Muscle layer of duodenum (tissue), 2 donors: Measurements from ENCODE around the gene PABPC1L.
"Not testable (repeated sequence)": the region's sequence is repeated elsewhere in the genome, so short reads cannot be mapped to it uniquely, and the experiment has no call there.

ENCODE experiments used
- H3K27ac ChIP-seq: one replicate; pipeline ENCODE4 v1.7.0; 2013; ENCODE audit warnings: mild to moderate bottlenecking, low read length
- H3K27me3 ChIP-seq: one replicate; pipeline ENCODE4 v1.7.0; 2013; ENCODE audit warnings: low read depth, mild to moderate bottlenecking, control low read depth, low read length
- H3K36me3 ChIP-seq, 2 donors: one replicate each; pipeline ENCODE4 v1.7.0; 2013; ENCODE audit warnings: low read length in 2 of 2, control low read depth in 1 of 2, mild to moderate bottlenecking in 1 of 2; ENCODE audit not compliant: insufficient read depth in 2 of 2, control insufficient read depth in 1 of 2
- H3K4me1 ChIP-seq, 2 donors: one replicate each; pipeline ENCODE4 v1.7.0; 2013; ENCODE audit warnings: low read length in 2 of 2, mild to moderate bottlenecking in 2 of 2, control low read depth in 1 of 2, moderate library complexity in 1 of 2; ENCODE audit not compliant: insufficient read depth in 2 of 2, control insufficient read depth in 1 of 2
- H3K4me3 ChIP-seq, 2 donors: one replicate each; pipeline ENCODE4 v1.7.0; 2013; ENCODE audit warnings: low read length in 2 of 2, low read depth in 1 of 2, mild to moderate bottlenecking in 1 of 2
- H3K9me3 ChIP-seq, 2 donors: one replicate each; pipeline ENCODE4 v1.7.0; 2013; ENCODE audit warnings: low read length in 2 of 2, control low read depth in 1 of 2, mild to moderate bottlenecking in 1 of 2; ENCODE audit not compliant: control insufficient read depth in 1 of 2
- donor health status: healthy.

The PABPC1L gene

DNA sequence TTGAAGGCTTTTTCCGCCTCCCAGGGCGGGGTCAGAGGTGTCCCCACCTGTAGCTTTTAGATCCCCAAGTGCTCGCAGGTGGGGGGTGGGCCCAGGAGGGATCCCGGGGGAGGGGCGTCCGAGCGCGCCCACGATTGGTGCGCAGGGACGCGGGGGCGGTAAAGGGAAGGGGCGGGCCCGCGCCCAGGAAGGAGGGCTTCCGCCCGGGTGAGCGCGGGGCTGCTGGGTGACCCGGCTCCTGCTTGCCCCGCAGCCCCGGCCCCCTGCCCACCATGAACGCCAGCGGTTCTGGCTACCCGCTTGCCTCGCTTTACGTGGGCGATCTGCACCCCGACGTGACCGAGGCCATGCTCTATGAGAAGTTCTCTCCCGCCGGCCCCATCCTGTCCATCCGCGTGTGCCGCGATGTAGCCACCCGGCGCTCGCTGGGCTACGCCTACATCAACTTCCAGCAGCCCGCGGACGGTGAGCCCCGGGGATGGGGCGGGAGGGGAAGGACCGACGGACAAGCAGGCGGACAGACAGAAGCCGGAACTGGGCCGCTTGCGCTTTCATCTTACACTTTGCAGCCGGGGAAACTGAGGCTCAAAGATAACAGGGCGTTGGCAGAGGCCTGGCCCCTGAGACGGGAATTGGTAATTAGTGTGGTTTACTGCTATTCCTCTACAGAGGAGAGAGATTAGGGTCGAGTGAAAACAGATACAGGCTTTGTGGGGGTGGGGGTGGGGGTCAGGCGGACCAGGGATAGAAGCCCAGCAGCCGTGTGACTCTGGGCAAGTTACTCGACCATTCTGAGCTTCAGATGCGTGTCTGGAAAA lies at the start of gene PABPC1L:
PABPC1L (plus strand) TSS at position 189 of the 818 bp plus-strand sequence; CDS start at position 273, 84 bp downstream.
- peak within 1 kb of the TSS; percentile 54 to 67 for H3K4me3 ChIP-seq
- no peaks in the 10 kb centered on the region for H3K27me3 ChIP-seq
- H3K4me1 ChIP-seq = peaks cover 0 to 4% of the 10 kb centered on the region in 2 donors
- H3K27ac ChIP-seq = no peak within 1 kb of the TSS
- no peaks in the 10 kb centered on the region for H3K9me3 ChIP-seq
- H3K36me3 ChIP-seq = peaks cover 22 to 25% of the 10 kb centered on the region in 2 donors

DNA sequence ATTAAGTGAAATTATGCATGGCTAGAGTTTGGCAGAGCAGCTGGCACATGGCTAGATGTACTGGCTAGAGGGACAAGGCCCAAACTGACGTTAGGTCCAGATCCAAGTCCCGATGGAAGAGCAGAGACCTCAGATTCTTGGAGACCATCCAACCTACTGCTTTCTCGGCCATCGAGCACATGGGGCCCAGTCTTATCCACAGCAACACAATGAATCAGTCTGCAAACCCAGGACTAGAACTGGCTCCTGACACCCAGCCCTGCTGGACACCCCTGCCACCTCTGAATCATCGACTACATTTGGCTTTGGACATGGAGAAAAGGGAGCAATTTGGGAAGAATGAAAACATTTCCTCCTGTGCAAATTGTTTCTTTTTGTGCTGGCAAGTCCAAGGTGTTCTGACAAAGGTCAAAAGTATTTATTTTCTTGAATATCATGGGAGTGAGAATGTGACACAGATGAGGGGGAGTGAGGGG lies 48.3 kb upstream of the PABPC1L start:
- H3K9me3 ChIP-seq = no peaks in the 10 kb centered on the region
- no peaks in the 10 kb centered on the region for H3K36me3 ChIP-seq
- H3K4me3 ChIP-seq = no peak overlapping the region
- H3K27me3 ChIP-seq = no peaks in the 10 kb centered on the region
- H3K27ac ChIP-seq = no peak overlapping the region
- peaks cover 0 to 9% of the 10 kb centered on the region in 2 donors for H3K4me1 ChIP-seq

DNA sequence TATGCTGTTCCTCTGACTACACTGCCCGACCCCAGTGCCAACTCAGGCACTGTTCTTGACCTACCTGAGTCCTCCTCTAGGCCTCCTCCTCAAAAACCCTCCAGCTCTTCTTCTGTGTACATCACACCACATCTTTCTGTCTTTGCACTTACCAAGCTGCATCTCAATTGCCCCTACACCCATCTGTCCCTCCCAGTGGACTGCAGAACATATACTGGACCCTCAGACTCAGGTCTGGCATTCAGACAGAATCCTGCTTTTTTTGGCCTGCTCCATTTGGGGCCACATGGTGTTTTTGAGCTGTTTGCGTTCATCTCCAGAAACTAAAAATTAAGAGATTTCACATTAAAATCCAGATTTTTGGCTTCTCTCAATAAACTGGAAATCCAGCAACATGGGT lies 47.6 kb upstream of the PABPC1L start:
- no peaks in the 10 kb centered on the region for H3K36me3 ChIP-seq
- no peaks in the 10 kb centered on the region for H3K27me3 ChIP-seq
- H3K9me3 ChIP-seq = no peaks in the 10 kb centered on the region
- H3K4me3 ChIP-seq = no peak overlapping the region
- no peak overlapping the region for H3K27ac ChIP-seq
- peaks cover 0 to 9% of the 10 kb centered on the region in 2 donors for H3K4me1 ChIP-seq

DNA sequence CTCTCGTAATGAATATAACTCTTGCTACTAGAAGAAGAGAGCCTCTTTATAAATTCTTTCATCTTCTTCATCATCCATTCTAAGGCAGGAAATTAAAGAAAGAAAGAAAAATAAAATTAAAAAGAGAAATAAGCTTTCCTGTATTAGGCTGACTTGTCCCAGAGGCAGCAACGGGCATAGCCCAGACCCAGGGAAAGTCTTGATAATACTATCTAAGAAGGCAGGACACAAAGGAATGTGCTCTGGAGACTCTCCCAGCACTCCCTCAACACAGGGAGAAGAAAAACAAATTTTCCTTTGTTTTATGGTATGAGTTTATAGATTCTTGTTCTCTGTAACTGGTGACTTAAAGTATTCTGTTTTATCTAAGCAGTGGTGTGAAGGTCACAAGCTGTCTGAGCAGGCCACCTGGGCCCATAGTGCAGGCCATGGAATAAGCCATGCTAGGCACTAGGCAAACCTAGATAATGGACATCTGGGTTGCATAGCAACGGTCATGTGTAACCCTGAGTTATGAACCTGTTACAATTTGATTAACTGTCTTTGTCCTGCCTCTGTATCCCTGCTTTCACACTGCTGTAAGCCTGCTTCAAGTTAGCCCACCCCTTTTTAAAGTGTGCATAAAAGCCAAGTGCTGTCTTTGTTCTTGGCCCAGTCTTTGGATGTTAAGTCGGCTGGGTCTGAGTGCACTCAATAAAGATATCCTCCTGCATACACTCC lies 46.3 kb upstream of the PABPC1L start:
- H3K27me3 ChIP-seq, H3K4me3 ChIP-seq, H3K9me3 ChIP-seq, H3K4me1 ChIP-seq, H3K36me3 ChIP-seq, H3K27ac ChIP-seq: not testable (repeated sequence)

DNA sequence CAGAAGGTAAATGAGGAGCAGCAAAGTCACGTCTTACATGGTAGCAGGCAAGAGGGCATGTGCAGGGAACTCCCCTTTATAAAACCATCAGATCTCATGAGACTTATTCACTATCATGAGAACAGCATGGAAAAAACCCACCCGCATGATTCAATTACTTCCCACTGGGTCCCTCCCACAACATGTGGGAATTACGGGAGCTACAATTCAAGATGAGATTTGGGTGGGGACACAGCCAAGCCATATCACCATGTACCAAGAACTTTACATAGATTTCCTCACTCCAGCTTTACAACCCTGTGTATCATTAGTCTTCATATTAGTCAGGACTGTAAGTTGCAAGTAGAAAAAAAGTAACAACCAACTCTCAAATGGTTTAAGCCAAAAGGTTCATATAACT lies 45.4 kb upstream of the PABPC1L start:
- not testable (repeated sequence) for H3K36me3 ChIP-seq, H3K9me3 ChIP-seq, H3K27ac ChIP-seq, H3K4me1 ChIP-seq, H3K27me3 ChIP-seq, H3K4me3 ChIP-seq

DNA sequence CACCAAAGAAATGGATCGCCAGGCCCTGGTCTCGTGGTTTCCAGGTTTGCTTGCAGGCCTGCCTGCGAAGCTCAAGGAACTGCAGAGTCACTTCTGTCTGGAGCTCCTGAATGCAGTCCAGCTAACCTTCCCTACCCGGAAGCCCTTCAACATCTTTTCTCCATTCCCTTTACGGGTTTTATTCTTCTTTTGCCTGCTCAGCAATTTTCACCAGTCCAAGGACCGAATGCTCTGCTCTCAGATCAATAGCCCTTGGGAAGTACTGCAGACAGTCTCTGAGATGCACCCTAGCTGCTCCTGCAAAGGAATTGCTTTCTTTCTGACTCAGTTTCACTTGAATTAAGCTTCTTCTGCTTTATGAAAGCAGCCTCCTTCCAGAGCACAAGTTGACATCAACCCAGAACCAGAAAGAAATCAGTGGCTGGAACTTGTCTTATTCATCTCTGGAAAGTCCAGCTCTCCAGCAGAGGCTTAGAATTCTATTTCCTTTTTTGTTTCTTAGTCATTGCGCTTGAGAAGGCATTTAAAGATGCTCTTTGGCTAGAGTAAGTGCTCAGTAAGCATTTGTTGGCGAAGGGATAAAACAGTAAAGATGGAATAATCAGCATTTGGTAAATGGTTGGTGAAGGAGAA lies 43.0 kb upstream of the PABPC1L start:
- no peaks in the 10 kb centered on the region for H3K9me3 ChIP-seq
- peaks cover 0 to 3% of the 10 kb centered on the region in 2 donors for H3K4me1 ChIP-seq
- no peak overlapping the region for H3K4me3 ChIP-seq
- no peaks in the 10 kb centered on the region for H3K27me3 ChIP-seq
- no peak overlapping the region for H3K27ac ChIP-seq
- H3K36me3 ChIP-seq = no peaks in the 10 kb centered on the region

DNA sequence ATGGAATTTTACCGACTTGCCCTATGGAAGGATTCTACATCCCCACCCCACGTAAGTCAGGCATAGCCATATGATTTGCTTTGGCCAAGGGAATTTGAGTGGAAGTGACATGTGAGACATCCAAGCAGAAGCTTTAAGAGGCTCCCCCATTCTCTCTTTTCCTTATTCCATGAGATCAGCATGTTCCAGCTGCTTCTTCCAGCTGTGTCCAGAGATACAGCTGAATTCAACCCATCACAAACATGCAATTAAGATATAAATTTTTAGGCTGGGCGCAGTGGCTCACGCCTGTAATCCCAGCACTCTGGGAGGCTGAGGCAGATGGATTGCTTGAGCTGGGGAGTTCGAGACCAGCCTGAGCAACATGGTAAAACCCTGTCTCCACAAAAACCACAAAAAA lies 40.4 kb upstream of the PABPC1L start:
- no peak overlapping the region for H3K4me3 ChIP-seq
- H3K9me3 ChIP-seq = no peaks in the 10 kb centered on the region
- no peak overlapping the region for H3K27ac ChIP-seq
- H3K36me3 ChIP-seq = no peaks in the 10 kb centered on the region
- H3K27me3 ChIP-seq = no peaks in the 10 kb centered on the region
- no peaks in the 10 kb centered on the region for H3K4me1 ChIP-seq

DNA sequence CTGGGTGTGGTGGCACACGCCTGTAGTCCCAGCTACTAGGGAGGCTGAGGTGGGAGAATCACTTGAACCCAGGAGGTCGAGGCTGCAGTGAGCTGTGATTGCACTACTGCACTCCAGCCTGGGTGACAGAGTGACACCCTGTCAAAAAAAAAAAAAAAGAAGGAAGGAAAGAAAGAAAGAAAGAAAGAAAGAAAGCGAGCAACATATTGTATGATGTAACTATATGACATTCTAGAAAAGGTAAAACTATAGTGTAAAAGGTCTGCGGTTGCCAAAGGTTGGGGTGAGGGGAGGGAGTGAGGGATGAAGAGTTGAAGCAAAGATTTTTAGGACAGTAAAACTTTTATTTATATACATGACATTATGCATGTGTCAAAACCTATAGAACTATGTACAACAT lies 27.5 kb upstream of the PABPC1L start:
- not testable (repeated sequence) for H3K27ac ChIP-seq, H3K36me3 ChIP-seq, H3K9me3 ChIP-seq, H3K27me3 ChIP-seq, H3K4me3 ChIP-seq
- peaks cover 9 to 10% of the 10 kb centered on the region in 2 donors for H3K4me1 ChIP-seq

DNA sequence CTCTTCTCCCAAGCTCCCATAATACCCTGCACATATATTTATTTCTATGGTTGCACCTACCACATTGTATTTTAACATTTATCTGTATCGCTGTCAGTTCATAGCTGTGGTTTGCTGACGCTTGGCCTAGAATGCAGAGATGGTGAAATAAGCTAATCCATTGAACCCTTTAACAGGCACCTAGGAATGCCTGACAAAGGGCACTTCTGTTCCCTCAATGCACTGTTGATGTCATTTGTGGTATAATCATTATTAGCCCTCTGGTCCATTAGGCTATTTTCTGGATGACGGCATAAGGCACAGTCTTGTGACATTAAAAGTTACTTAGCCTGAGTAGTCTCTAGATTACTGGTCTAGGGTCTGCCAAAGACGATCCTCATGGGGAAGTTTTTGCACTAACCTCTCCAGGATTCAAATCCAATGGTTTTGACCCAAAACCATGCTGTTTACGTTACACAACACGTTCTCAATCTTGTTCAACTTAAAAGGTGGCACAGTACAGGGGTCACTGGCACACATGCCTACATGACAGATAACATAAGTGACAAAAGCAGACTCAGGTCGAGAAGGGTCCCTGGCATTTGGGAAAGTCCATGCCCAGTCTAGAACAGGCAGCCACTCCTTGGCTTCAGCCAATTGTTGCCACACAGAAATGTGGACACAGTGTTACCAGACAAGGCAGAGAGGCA lies 26.5 kb upstream of the PABPC1L start:
- H3K36me3 ChIP-seq = no peaks in the 10 kb centered on the region
- no peaks in the 10 kb centered on the region for H3K27me3 ChIP-seq
- H3K27ac ChIP-seq = no peak overlapping the region
- no peak overlapping the region for H3K4me3 ChIP-seq
- peaks cover 18 to 20% of the 10 kb centered on the region in 2 donors for H3K4me1 ChIP-seq
- no peaks in the 10 kb centered on the region for H3K9me3 ChIP-seq

DNA sequence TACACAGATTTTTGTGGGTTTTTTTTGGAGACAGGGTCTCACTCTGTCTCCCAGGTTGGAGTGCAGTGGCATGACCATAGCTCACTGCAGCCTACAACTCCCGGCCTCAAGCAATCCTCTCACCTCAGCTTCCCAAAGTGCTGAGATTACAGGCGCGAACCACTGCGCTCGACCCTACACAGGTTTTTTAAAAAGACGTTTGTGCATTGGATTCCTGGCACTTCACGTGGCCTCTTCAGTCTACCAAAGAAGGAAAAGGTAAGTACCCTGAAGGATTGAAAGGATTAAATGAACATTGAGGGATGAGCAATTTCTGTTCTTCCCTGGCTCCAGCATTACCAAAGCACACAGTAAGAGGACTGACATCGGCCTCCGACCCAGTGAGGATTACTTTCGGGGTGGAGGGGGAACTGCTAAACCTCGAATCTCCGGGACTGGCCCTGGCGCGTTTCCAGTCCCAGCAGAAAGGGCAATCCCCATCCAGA lies 24.9 kb upstream of the PABPC1L start:
- Histone ChIP-seq H3K4me3 (peak overlapping the region; percentile 87 to 90), H3K27ac (peak overlapping the region; percentile 67), H3K27me3 (no peaks in the 10 kb centered on the region), H3K4me1 (peaks cover 28 to 30% of the 10 kb centered on the region in 2 donors), H3K36me3 (no peaks in the 10 kb centered on the region), H3K9me3 (no peaks in the 10 kb centered on the region)
